Astrocyte (in vitro differentiated cells and primary cell): ENCODE measurements around the gene FCN3. TPM values are rescaled to one million over a fixed set of nuclear protein-coding genes. Genes with fewer than 3 reads are reported as not detected.

Source experiments
- DNase-seq: peaks from one replicate; pipeline ENCODE4 v3.0.0-alpha.2; 2010; ENCODE audit warnings: low read depth
- FAIRE-seq: peaks from 2 replicates; lab custom pipeline; 2011; peaks lifted over from hg19 to GRCh38; lab: Jason Lieb, UNC
- H2AFZ ChIP-seq: 2 replicates; pipeline ENCODE4 v1.6.0; 2012; ENCODE audit warnings: low read depth, low read length, inconsistent platforms
- H3K27ac ChIP-seq: 2 replicates; pipeline ENCODE4 v1.5.1; 2011; ENCODE audit warnings: low read depth, low read length, inconsistent platforms
- H3K27me3 ChIP-seq: 2 replicates; pipeline ENCODE4 v1.6.0; 2011; ENCODE audit warnings: low read length, inconsistent platforms; ENCODE audit not compliant: insufficient read depth
- H3K36me3 ChIP-seq: 2 replicates; pipeline ENCODE4 v1.5.1; 2011; ENCODE audit warnings: low read length, inconsistent platforms; ENCODE audit not compliant: insufficient read depth
- H3K4me1 ChIP-seq: 2 replicates; pipeline ENCODE4 v1.5.1; 2011; ENCODE audit warnings: low read length, inconsistent platforms; ENCODE audit not compliant: insufficient read depth
- H3K4me2 ChIP-seq: 2 replicates; pipeline ENCODE4 v1.6.0; 2012; ENCODE audit warnings: low read length, inconsistent platforms
- H3K4me3 ChIP-seq: 2 replicates; pipeline ENCODE4 v1.5.1; 2011; ENCODE audit warnings: low read depth, mild to moderate bottlenecking, low read length, inconsistent platforms; ENCODE audit not compliant: insufficient read depth
- H3K79me2 ChIP-seq: 2 replicates; pipeline ENCODE4 v1.6.0; 2012; ENCODE audit warnings: mild to moderate bottlenecking, low read length, inconsistent platforms; ENCODE audit not compliant: insufficient read depth
- H3K9ac ChIP-seq: 2 replicates; pipeline ENCODE4 v1.6.0; 2012; ENCODE audit warnings: mild to moderate bottlenecking, low read length, inconsistent platforms
- H3K9me3 ChIP-seq: 2 replicates; pipeline ENCODE4 v1.5.1; 2012; ENCODE audit warnings: low read depth, mild to moderate bottlenecking, low read length, inconsistent platforms; ENCODE audit not compliant: insufficient read depth
- H4K20me1 ChIP-seq: 2 replicates; pipeline ENCODE4 v1.6.0; 2012; ENCODE audit warnings: low read length, inconsistent platforms; ENCODE audit not compliant: insufficient read depth
- H3K27ac Mint-ChIP-seq: one replicate; pipeline ENCODE4 v1.8.0; 2021; ENCODE audit warnings: mild to moderate bottlenecking, mixed read lengths; ENCODE audit not compliant: unreplicated experiment
- H3K27me3 Mint-ChIP-seq: one replicate; pipeline ENCODE4 v1.8.0; 2021; ENCODE audit warnings: low read depth, mixed read lengths; ENCODE audit not compliant: unreplicated experiment
- H3K36me3 Mint-ChIP-seq: one replicate; pipeline ENCODE4 v1.8.0; 2021; ENCODE audit warnings: low read depth, mixed read lengths; ENCODE audit not compliant: unreplicated experiment
- H3K4me1 Mint-ChIP-seq: one replicate; pipeline ENCODE4 v1.8.0; 2021; ENCODE audit warnings: low read depth, mixed read lengths; ENCODE audit not compliant: unreplicated experiment
- H3K4me3 Mint-ChIP-seq: one replicate; pipeline ENCODE4 v1.8.0; 2021; ENCODE audit warnings: mild to moderate bottlenecking, moderate library complexity, mixed read lengths; ENCODE audit not compliant: unreplicated experiment
- H3K9me3 Mint-ChIP-seq: one replicate; pipeline ENCODE4 v1.8.0; 2021; ENCODE audit warnings: mild to moderate bottlenecking, mixed read lengths; ENCODE audit not compliant: unreplicated experiment
- EZH2 ChIP-seq: IDR thresholded peaks from 2 replicates; pipeline ENCODE4 v1.6.1; 2012; ENCODE audit warnings: mild to moderate bottlenecking, low read length, inconsistent platforms; ENCODE audit not compliant: insufficient read depth
- total RNA-seq: library from RNA; stranded (reverse); gene quantifications from 2 replicates; pipeline ENCODE4 v1.2.1, GENCODE V29; 2021
- TF ChIP-seq, protein P1 (sequence below): IDR thresholded peaks from 2 replicates; pipeline ENCODE4 v1.5.1; 2011; ENCODE audit warnings: low read depth, mild to moderate bottlenecking, inconsistent platforms, low read length, moderate library complexity; ENCODE audit not compliant: insufficient read depth

The FCN3 gene
- total RNA-seq, 1 donor from 2014 or later = not detected

DNA sequence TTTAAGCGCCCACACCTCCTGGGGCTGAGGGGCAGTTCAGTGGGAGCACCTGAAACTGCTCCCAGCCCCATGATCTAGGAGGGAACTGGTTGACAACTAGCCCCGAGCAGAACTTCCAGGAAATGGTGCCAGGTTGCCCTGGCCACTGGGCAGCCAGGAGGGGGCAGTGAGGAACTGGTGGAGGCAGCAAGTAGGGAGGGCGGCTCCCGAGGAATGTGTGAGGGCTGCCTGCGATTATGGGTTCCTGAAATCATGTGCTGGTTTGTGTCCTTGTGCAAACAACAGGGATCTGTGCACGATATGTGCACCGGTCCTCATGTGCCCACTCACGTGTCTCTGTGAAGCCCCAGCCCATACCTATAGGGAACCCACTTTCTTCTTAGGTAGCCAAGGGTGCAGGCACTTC, 27.7 kb upstream of the FCN3 start:
- peaks cover 4% of the 10 kb centered on the region for H3K36me3 Mint-ChIP-seq
- H3K27me3 Mint-ChIP-seq = no peaks in the 10 kb centered on the region
- TF ChIP-seq EZH2 = no peak
- TF ChIP-seq, protein P1, sequence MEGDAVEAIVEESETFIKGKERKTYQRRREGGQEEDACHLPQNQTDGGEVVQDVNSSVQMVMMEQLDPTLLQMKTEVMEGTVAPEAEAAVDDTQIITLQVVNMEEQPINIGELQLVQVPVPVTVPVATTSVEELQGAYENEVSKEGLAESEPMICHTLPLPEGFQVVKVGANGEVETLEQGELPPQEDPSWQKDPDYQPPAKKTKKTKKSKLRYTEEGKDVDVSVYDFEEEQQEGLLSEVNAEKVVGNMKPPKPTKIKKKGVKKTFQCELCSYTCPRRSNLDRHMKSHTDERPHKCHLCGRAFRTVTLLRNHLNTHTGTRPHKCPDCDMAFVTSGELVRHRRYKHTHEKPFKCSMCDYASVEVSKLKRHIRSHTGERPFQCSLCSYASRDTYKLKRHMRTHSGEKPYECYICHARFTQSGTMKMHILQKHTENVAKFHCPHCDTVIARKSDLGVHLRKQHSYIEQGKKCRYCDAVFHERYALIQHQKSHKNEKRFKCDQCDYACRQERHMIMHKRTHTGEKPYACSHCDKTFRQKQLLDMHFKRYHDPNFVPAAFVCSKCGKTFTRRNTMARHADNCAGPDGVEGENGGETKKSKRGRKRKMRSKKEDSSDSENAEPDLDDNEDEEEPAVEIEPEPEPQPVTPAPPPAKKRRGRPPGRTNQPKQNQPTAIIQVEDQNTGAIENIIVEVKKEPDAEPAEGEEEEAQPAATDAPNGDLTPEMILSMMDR = peak; percentile 22
- Histone ChIP-seq H3K9me3 (no peaks in the 10 kb centered on the region), H3K4me1 (peaks cover 21% of the 10 kb centered on the region), H3K27me3 (no peaks in the 10 kb centered on the region), H3K36me3 (no peaks in the 10 kb centered on the region), H3K9ac (no peak overlapping the region), H4K20me1 (no peaks in the 10 kb centered on the region), H3K27ac (no peak overlapping the region), H3K4me3 (no peak overlapping the region), H3K4me2 (no peak overlapping the region), H3K79me2 (no peaks in the 10 kb centered on the region), H2AFZ (no peak overlapping the region)
- FAIRE-seq (no peak), DNase-seq (no peak)
- peak overlapping the region; percentile 18 for H3K27ac Mint-ChIP-seq
- no peaks in the 10 kb centered on the region for H3K9me3 Mint-ChIP-seq
- H3K4me1 Mint-ChIP-seq = peaks cover 24% of the 10 kb centered on the region
- no peak overlapping the region for H3K4me3 Mint-ChIP-seq

DNA sequence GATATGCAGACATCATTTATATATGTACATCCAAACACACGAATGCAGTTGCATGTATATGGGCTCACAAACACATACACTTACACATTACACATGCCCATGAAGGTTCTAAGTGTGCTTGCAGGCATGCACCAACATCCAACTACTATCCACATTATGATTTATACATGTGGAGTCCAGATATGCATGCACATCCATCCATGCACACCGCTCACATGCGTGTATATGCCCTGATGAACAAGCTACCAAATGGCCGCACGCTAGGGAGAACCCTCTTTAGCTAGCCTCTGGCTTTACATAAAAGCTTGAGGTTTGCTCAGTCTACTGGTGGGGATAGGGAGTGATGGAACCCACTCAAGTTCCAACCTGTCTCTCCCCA, 26.3 kb upstream of the FCN3 start:
- no peaks in the 10 kb centered on the region for H3K27me3 Mint-ChIP-seq
- no peaks in the 10 kb centered on the region for H3K27me3 ChIP-seq
- H3K27ac Mint-ChIP-seq = no peak overlapping the region
- no peaks in the 10 kb centered on the region for H3K9me3 ChIP-seq
- no peak overlapping the region for H2AFZ ChIP-seq
- H3K4me1 Mint-ChIP-seq = peaks cover 24% of the 10 kb centered on the region
- no peak for TF ChIP-seq EZH2
- TF ChIP-seq, protein P1 = no peak
- no peak overlapping the region for H3K9ac ChIP-seq
- H3K4me1 ChIP-seq = peaks cover 21% of the 10 kb centered on the region
- H3K79me2 ChIP-seq = no peaks in the 10 kb centered on the region
- H3K9me3 Mint-ChIP-seq = no peaks in the 10 kb centered on the region
- no peak overlapping the region for H3K4me2 ChIP-seq
- H3K36me3 Mint-ChIP-seq = no peaks in the 10 kb centered on the region
- FAIRE-seq = no peak
- no peak overlapping the region for H3K27ac ChIP-seq
- H3K36me3 ChIP-seq = no peaks in the 10 kb centered on the region
- H3K4me3 ChIP-seq = no peak overlapping the region
- no peak overlapping the region for H3K4me3 Mint-ChIP-seq
- no peaks in the 10 kb centered on the region for H4K20me1 ChIP-seq
- DNase-seq = no peak

DNA sequence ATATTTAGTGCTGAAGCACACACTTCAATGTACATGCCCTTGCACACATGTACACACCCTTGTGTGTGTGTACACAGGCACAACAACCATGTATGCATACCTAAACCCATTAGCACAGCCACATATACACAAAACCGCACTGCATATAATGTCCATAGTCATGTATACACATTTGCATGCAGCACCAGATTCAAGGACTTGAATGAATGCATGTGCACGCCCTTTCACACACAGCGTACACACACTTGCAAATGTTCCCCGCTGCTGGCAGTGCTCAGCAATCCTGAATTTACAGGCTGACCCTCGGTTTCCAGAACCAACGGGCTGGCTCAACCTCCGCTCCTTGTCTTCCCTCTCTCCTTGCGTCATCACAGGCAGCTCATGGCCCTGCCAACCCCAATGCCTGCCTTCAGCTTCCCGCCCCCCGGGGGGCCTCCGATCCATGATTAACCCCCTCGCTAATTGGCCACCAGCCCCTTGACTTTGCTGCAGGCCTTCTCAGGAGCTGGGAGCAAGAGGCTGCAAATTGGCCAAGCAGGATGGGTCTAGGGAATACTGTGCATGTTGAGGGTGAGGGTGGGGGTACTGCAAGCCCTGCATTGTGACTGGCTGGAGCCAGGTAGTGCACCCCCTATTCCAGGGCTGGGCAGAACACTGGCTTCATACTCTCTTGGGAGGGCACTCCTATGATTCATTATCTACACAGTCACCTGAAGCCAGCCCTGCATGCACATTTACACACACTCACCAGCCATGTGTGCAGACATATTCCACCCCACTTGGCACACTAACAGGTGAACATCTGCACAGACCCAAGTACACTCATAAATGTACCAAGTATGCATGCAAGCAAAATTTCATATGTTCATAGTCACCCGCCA, 25.7 kb upstream of the FCN3 start:
- Histone ChIP-seq H3K79me2 (no peaks in the 10 kb centered on the region), H2AFZ (no peak overlapping the region), H3K9ac (no peak overlapping the region), H3K36me3 (no peaks in the 10 kb centered on the region), H3K27me3 (no peaks in the 10 kb centered on the region), H3K4me3 (no peak overlapping the region), H4K20me1 (no peaks in the 10 kb centered on the region), H3K4me2 (no peak overlapping the region), H3K27ac (no peak overlapping the region), H3K9me3 (no peaks in the 10 kb centered on the region), H3K4me1 (peaks cover 20% of the 10 kb centered on the region)
- Mint-ChIP-seq H3K9me3 (no peaks in the 10 kb centered on the region), H3K27me3 (no peaks in the 10 kb centered on the region), H3K36me3 (no peaks in the 10 kb centered on the region), H3K27ac (peak overlapping the region; percentile 66), H3K4me3 (no peak overlapping the region), H3K4me1 (peaks cover 20% of the 10 kb centered on the region)
- FAIRE-seq = no peak
- TF ChIP-seq EZH2 = no peak
- TF ChIP-seq, protein P1 = no peak
- no peak for DNase-seq
